ENCODE data around the gene FBXW11. TPM values are rescaled to one million over a fixed set of nuclear protein-coding genes. Genes with fewer than 3 reads are reported as not detected.
A peak's percentile ranks its signal among the peaks of the same experiment; 100 is the strongest.

Gene FBXW11
- total RNA-seq, 1 donor from 2014 or later: 110 TPM

- peaks cover 16% of the 10 kb centered on the region for H3K4me1 Mint-ChIP-seq (ENCODE audit: low read depth, unreplicated experiment)
- peak overlapping the region; percentile 76 for H3K27ac Mint-ChIP-seq (ENCODE audit: unreplicated experiment)
- peaks cover 7% of the 10 kb centered on the region for H3K27me3 Mint-ChIP-seq (ENCODE audit: unreplicated experiment)
- H3K4me3 Mint-ChIP-seq (ENCODE audit: unreplicated experiment): no peak overlapping the region
- no peak for TF ChIP-seq CTCF (IDR thresholded peaks at IDR 0.05; ENCODE audit: partially characterized antibody, unreplicated experiment)
- no peaks in the 10 kb centered on the region for H3K36me3 Mint-ChIP-seq (ENCODE audit: unreplicated experiment)
- peaks cover 12% of the 10 kb centered on the region for H3K9me3 Mint-ChIP-seq (ENCODE audit: unreplicated experiment)
- no peak for DNase-seq
Observed at GRCh38 chr5:172009536-172010270, 3.3 kb upstream of the FBXW11 start.

- no peak for TF ChIP-seq CTCF (IDR thresholded peaks at IDR 0.05; ENCODE audit: partially characterized antibody, unreplicated experiment)
- Mint-ChIP-seq H3K36me3 (ENCODE audit: unreplicated experiment) (no peaks in the 10 kb centered on the region), H3K4me1 (ENCODE audit: low read depth, unreplicated experiment) (peaks cover 17% of the 10 kb centered on the region), H3K4me3 (ENCODE audit: unreplicated experiment) (peak overlapping the region; percentile 100), H3K27me3 (ENCODE audit: unreplicated experiment) (peaks cover 7% of the 10 kb centered on the region), H3K27ac (ENCODE audit: unreplicated experiment) (no peak overlapping the region), H3K9me3 (ENCODE audit: unreplicated experiment) (peaks cover 14% of the 10 kb centered on the region)
- no peak for DNase-seq
Observed at GRCh38 chr5:172008689-172009141, 2.3 kb upstream of the FBXW11 start.

- peaks cover 7% of the 10 kb centered on the region for H3K27me3 Mint-ChIP-seq (ENCODE audit: unreplicated experiment)
- H3K4me3 Mint-ChIP-seq (ENCODE audit: unreplicated experiment): peak overlapping the region; percentile 100
- no peaks in the 10 kb centered on the region for H3K36me3 Mint-ChIP-seq (ENCODE audit: unreplicated experiment)
- H3K9me3 Mint-ChIP-seq (ENCODE audit: unreplicated experiment): peaks cover 14% of the 10 kb centered on the region
- DNase-seq: no peak
- peaks cover 22% of the 10 kb centered on the region for H3K4me1 Mint-ChIP-seq (ENCODE audit: low read depth, unreplicated experiment)
- no peak for TF ChIP-seq CTCF (IDR thresholded peaks at IDR 0.05; ENCODE audit: partially characterized antibody, unreplicated experiment)
- no peak overlapping the region for H3K27ac Mint-ChIP-seq (ENCODE audit: unreplicated experiment)
Observed at GRCh38 chr5:172008111-172008455, 1.6 kb upstream of the FBXW11 start.

- TF ChIP-seq CTCF (IDR thresholded peaks at IDR 0.05; ENCODE audit: partially characterized antibody, unreplicated experiment): no peak
Observed at GRCh38 chr5:172007175-172008110, 1.0 kb upstream of the FBXW11 start.

More at GRCh38 chr5:172007175-172008110, 1.0 kb upstream of the FBXW11 start:
- DNase-seq: no peak
- peak overlapping the region; percentile 100 for H3K4me3 Mint-ChIP-seq (ENCODE audit: unreplicated experiment)
- H3K4me1 Mint-ChIP-seq (ENCODE audit: low read depth, unreplicated experiment): peaks cover 26% of the 10 kb centered on the region
- H3K36me3 Mint-ChIP-seq (ENCODE audit: unreplicated experiment): no peaks in the 10 kb centered on the region
- H3K27ac Mint-ChIP-seq (ENCODE audit: unreplicated experiment): peak overlapping the region; percentile 100
- H3K9me3 Mint-ChIP-seq (ENCODE audit: unreplicated experiment): peaks cover 14% of the 10 kb centered on the region
- peaks cover 7% of the 10 kb centered on the region for H3K27me3 Mint-ChIP-seq (ENCODE audit: unreplicated experiment)
